Measurements from ENCODE around the gene TM2D3. TPM values are rescaled to one million over a fixed set of nuclear protein-coding genes. Genes with fewer than 3 reads are reported as not detected.

The TM2D3 gene
- total RNA-seq, 1 experiment from 2014 or later: 48.8 TPM

DNA sequence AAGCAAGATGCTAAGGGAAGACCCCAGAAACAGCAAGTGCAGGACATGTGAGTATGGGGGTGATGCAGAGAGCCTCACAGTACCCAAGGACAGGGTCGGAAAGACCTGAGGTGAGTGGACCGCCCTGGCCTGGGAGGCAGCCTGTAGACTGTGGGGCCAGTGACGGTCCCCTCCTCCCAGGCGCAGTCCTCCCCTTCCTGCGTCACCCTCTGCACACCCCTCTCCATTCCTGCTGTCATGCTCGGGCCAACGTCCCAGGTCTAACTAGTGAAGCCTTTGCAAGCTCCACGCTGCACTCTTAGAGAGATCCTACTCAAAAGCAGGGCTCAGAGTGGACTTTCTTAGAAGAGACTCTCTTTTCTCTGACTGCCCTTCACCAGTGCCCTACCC is 41.6 kb downstream of the TM2D3 start:
- no peak overlapping the region for H3K27ac Mint-ChIP-seq (ENCODE audit: unreplicated experiment)
- H3K27me3 Mint-ChIP-seq (ENCODE audit: unreplicated experiment): peaks cover 55% of the 10 kb centered on the region
- no peaks in the 10 kb centered on the region for H3K9me3 Mint-ChIP-seq (ENCODE audit: low read depth, unreplicated experiment)
- peaks cover 5% of the 10 kb centered on the region for H3K36me3 Mint-ChIP-seq (ENCODE audit: insufficient read depth, unreplicated experiment)
- intact Hi-C loops (cut with micrococcal nuclease; ENCODE audit: unreplicated experiment): no loop called here
- H3K4me3 Mint-ChIP-seq (ENCODE audit: low read depth, unreplicated experiment): no peak overlapping the region
- TF ChIP-seq, protein P1, sequence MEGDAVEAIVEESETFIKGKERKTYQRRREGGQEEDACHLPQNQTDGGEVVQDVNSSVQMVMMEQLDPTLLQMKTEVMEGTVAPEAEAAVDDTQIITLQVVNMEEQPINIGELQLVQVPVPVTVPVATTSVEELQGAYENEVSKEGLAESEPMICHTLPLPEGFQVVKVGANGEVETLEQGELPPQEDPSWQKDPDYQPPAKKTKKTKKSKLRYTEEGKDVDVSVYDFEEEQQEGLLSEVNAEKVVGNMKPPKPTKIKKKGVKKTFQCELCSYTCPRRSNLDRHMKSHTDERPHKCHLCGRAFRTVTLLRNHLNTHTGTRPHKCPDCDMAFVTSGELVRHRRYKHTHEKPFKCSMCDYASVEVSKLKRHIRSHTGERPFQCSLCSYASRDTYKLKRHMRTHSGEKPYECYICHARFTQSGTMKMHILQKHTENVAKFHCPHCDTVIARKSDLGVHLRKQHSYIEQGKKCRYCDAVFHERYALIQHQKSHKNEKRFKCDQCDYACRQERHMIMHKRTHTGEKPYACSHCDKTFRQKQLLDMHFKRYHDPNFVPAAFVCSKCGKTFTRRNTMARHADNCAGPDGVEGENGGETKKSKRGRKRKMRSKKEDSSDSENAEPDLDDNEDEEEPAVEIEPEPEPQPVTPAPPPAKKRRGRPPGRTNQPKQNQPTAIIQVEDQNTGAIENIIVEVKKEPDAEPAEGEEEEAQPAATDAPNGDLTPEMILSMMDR (IDR thresholded peaks at IDR 0.05; ENCODE audit: unreplicated experiment): no peak
- CTCF ChIA-PET: no interaction called here
- peaks cover 14% of the 10 kb centered on the region for H3K4me1 Mint-ChIP-seq (ENCODE audit: low read depth, unreplicated experiment)
- no peak for DNase-seq
- BruUV-seq (replicated peaks): no TSS peak

DNA sequence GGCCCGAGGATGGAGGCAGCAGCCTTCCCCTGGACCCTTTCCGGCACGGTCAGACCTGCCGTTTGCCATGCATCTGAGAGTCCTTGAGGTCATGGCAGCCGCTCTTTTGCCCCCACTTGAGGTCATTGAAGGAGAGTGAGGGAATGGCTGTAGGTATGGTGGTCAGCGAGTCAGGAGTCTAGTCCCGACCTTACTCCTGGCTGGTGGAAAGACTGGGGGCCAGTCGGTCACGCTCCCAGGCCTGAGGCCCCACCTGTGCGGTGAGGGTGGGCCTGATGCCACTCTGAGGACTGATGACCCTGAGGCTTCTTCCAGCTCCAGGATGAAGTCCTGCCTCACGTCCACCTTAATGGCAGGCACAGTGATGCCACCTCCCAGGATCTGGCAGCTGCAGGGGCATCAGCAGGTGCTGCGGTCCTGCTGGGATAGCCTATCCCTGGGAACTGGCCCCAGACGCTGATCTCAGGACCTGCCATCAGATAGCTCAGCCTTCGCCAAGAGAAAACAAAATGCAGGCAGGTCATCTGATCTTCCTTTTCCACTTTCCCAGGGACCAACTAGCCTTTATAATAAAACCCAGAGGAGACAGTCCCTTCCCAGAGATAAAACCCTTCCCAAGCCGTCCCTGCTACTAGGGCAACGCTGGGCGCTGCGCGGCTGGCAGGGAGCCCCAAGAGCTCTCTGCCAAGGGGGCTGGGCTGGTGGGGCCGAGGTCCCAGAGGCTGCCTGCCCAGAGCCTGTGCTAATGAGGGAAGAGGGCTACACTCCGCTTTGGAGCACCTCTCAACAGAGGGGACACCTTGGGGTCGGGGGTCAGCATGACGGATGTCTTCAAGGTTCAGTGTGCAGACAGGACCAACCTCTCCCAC is 42.2 kb downstream of the TM2D3 start:
- CTCF ChIA-PET: interaction anchor here (0.5 kb wide), 1 partner anchor 11 kb away, joined by 3 read pairs; no protein-coding TSS in a partner anchor
- Mint-ChIP-seq H3K9me3 (ENCODE audit: low read depth, unreplicated experiment) (no peaks in the 10 kb centered on the region), H3K4me1 (ENCODE audit: low read depth, unreplicated experiment) (peaks cover 10% of the 10 kb centered on the region), H3K27me3 (ENCODE audit: unreplicated experiment) (peaks cover 49% of the 10 kb centered on the region), H3K36me3 (ENCODE audit: insufficient read depth, unreplicated experiment) (peaks cover 5% of the 10 kb centered on the region), H3K27ac (ENCODE audit: unreplicated experiment) (no peak overlapping the region), H3K4me3 (ENCODE audit: low read depth, unreplicated experiment) (no peak overlapping the region)
- DNase-seq: no peak
- no TSS peak for BruUV-seq (replicated peaks)
- intact Hi-C loops (cut with micrococcal nuclease; ENCODE audit: unreplicated experiment): no loop called here
- TF ChIP-seq, protein P1 (IDR thresholded peaks at IDR 0.05; ENCODE audit: unreplicated experiment): no peak

DNA sequence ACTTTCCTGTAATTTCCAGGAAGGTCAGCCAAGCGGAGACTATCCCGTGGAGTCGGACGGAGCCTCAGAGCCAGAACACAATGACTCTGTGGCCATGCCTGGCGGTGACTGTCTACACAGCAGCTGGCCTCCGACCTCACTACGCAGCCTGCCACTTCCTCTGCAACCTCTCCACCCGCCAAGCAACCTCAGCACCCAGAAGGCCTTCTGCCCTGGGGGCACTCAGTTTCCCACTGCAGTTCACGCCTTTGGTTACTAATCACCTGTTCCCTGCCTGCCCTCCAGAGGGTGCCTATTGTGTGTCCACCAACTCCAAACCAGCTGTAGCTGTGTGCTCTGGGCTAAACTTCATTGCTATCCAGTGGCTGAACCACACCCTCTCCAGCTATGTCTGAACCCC is 44.0 kb downstream of the TM2D3 start:
- H3K9me3 Mint-ChIP-seq (ENCODE audit: low read depth, unreplicated experiment): no peaks in the 10 kb centered on the region
- intact Hi-C loops (cut with micrococcal nuclease; ENCODE audit: unreplicated experiment): no loop called here
- no peak overlapping the region for H3K27ac Mint-ChIP-seq (ENCODE audit: unreplicated experiment)
- no peak overlapping the region for H3K4me3 Mint-ChIP-seq (ENCODE audit: low read depth, unreplicated experiment)
- H3K27me3 Mint-ChIP-seq (ENCODE audit: unreplicated experiment): peaks cover 44% of the 10 kb centered on the region
- CTCF ChIA-PET: interaction anchor here (0.8 kb wide), 1 partner anchor 28 kb away, joined by 4 read pairs; no protein-coding TSS in a partner anchor
- no peak for DNase-seq
- H3K4me1 Mint-ChIP-seq (ENCODE audit: low read depth, unreplicated experiment): peaks cover 11% of the 10 kb centered on the region
- BruUV-seq (replicated peaks): no TSS peak
- TF ChIP-seq, protein P1 (IDR thresholded peaks at IDR 0.05; ENCODE audit: unreplicated experiment): no peak
- H3K36me3 Mint-ChIP-seq (ENCODE audit: insufficient read depth, unreplicated experiment): no peaks in the 10 kb centered on the region

DNA sequence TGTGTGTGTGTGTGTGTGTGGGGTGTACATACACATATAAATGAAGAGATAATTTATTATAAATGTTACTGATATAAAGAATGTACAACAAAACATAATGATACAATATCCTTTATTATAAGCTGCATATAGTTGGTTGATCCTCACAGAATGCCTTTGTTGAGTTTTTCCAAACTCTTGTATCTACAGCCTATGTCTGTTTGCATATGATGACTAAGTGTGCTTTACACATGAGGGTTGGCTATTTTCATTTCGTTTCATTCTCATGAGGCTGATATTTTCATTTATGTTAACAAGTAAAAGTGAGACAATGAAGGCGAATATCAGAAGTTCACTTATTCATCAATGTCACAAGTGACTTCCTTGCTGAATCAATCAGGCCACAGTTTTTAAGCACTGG is 45.1 kb downstream of the TM2D3 start:
- Mint-ChIP-seq H3K9me3 (ENCODE audit: low read depth, unreplicated experiment) (no peaks in the 10 kb centered on the region), H3K27ac (ENCODE audit: unreplicated experiment) (no peak overlapping the region), H3K27me3 (ENCODE audit: unreplicated experiment) (peaks cover 33% of the 10 kb centered on the region), H3K36me3 (ENCODE audit: insufficient read depth, unreplicated experiment) (no peaks in the 10 kb centered on the region), H3K4me3 (ENCODE audit: low read depth, unreplicated experiment) (no peak overlapping the region), H3K4me1 (ENCODE audit: low read depth, unreplicated experiment) (peaks cover 10% of the 10 kb centered on the region)
- TF ChIP-seq, protein P1 (IDR thresholded peaks at IDR 0.05; ENCODE audit: unreplicated experiment): no peak
- intact Hi-C loops (cut with micrococcal nuclease; ENCODE audit: unreplicated experiment): no loop called here
- CTCF ChIA-PET: interaction anchor here (0.9 kb wide), 1 partner anchor 9 kb away, joined by 3 read pairs; no protein-coding TSS in a partner anchor
- BruUV-seq (replicated peaks): no TSS peak
- no peak for DNase-seq

All from Calu3 (cell line).